H1 (cell line): ENCODE data around the gene DPF1. TPM values are rescaled to one million over a fixed set of nuclear protein-coding genes. Genes with fewer than 3 reads are reported as not detected.

Source experiments
- CREB1 ChIP-seq: IDR thresholded peaks from 2 replicates; pipeline ENCODE4 v1.6.1; 2012; ENCODE audit warnings: inconsistent platforms
- EP300 ChIP-seq, 2 experiments: IDR thresholded peaks; 1 replicate in 1 of 2; 2 replicates in 1 of 2; pipeline ENCODE4 v1.6.1; 2011 to 2012; ENCODE audit warnings: low read depth in 2 of 2, low read length in 2 of 2, mild to moderate bottlenecking in 2 of 2, borderline replicate concordance in 1 of 2, inconsistent platforms in 1 of 2, moderate library complexity in 1 of 2
- MAFK ChIP-seq: IDR thresholded peaks from 2 replicates; pipeline ENCODE4 v1.6.1; 2012; ENCODE audit warnings: low read depth, mild to moderate bottlenecking, improper control_type of control experiment, low read length
- SIN3A ChIP-seq, 2 experiments: IDR thresholded peaks in 1 of 2; conservative IDR thresholded peaks in 1 of 2; 2 replicates each; pipeline ENCODE4 v1.6.1; 2011 to 2012; ENCODE audit warnings: low read length in 2 of 2, improper control_type of control experiment in 1 of 2, low read depth in 1 of 2, mild to moderate bottlenecking in 1 of 2
- TAF1 ChIP-seq: IDR thresholded peaks from 2 replicates; pipeline ENCODE4 v1.6.1; 2011; ENCODE audit warnings: mild to moderate bottlenecking, low read depth, low read length
- polyA plus RNA-seq, 7 experiments: library from polyadenylated mRNA; depleted of rRNA in 3 of 7; stranded (reverse) in 5 of 7; unstranded in 2 of 7; fragments of >200 nt in 5 of 7; fragments of 200-250 nt in 2 of 7; gene quantifications; 1 replicate in 5 of 7; 2 replicates in 1 of 7; 4 replicates in 1 of 7; pipeline versions ENCODE4 v1.2.1 to v1.2.3, GENCODE V29; 2011 to 2013; ENCODE audit warnings: missing spikeins in 2 of 7, mixed read lengths in 2 of 7
- total RNA-seq: library from RNA; stranded (reverse); fragmentation: NEBNext Ultra II Directional; extraction: Animal tissue kit (Norgen Biotek cat#: 25700); gene quantifications from 2 replicates; pipeline ENCODE4 v1.2.1, GENCODE V29; 2021
- TF ChIP-seq, protein P1 (sequence below): IDR thresholded peaks from 2 replicates; pipeline ENCODE4 v1.6.1; 2012; ENCODE audit warnings: inconsistent platforms

Gene DPF1
- total and polyA plus RNA-seq, 2 of the 8 experiments (the other 6 are each of a cell fraction or from before 2014, with no cell fraction given) = 12.9 to 15.6 TPM

DNA sequence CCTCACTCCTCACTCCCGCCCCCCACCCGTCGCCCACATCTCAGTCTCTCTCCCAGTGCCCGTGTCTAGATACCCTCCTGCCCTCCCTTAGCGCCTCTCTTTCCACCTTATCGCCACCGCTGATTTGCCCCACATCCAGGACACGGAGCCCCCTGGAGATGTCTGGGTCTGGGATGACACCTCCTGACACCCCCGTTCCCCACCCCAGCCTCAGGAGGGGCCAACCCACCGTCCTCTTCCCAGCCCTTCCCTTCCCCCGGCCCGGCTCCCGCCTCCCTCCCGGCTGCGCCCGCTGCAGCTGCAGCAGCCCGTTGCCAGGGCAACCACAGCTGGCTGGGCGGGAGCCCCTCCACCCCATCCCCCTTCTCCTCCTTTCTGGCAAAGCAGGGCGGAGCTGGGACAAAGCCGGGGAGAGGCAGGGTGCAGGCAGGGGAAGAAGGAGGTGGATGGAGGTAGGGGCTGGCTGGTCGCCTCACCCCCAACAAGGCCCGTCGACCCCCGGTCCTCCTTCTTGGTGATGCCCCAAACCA, 13.5 kb downstream of the DPF1 start (continued):
- TF ChIP-seq SIN3A (conservative IDR thresholded peaks at IDR 0.05 in 1 of 2, IDR thresholded peaks at IDR 0.05 in 1 of 2; ENCODE audit: low read depth in 1 of 2, low read length in 2 of 2) (peak; percentile 87 to 95), CREB1 (no peak; the same call in 1 of the 2 replicates), TAF1 (peak; percentile 35; the same call in 1 of the 2 replicates), MAFK (no peak), EP300 (IDR thresholded peaks at IDR 0.05; ENCODE audit: borderline replicate concordance in 1 of 2, low read depth in 2 of 2, low read length in 2 of 2) (peak in 1 of 2 experiments; percentile 61; a peak in 1 of 3 replicates)
- TF ChIP-seq, protein P1, sequence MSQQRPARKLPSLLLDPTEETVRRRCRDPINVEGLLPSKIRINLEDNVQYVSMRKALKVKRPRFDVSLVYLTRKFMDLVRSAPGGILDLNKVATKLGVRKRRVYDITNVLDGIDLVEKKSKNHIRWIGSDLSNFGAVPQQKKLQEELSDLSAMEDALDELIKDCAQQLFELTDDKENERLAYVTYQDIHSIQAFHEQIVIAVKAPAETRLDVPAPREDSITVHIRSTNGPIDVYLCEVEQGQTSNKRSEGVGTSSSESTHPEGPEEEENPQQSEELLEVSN = no peak
